NCI-H2029 treated with DMSO at 0.1 percent for 48 hours (cell line): ENCODE data around the gene NISCH.

Experiments used
- DNase-seq: peaks from one replicate; lab custom pipeline; 2025; lab: John Stamatoyannopoulos, UW

The NISCH gene

DNA sequence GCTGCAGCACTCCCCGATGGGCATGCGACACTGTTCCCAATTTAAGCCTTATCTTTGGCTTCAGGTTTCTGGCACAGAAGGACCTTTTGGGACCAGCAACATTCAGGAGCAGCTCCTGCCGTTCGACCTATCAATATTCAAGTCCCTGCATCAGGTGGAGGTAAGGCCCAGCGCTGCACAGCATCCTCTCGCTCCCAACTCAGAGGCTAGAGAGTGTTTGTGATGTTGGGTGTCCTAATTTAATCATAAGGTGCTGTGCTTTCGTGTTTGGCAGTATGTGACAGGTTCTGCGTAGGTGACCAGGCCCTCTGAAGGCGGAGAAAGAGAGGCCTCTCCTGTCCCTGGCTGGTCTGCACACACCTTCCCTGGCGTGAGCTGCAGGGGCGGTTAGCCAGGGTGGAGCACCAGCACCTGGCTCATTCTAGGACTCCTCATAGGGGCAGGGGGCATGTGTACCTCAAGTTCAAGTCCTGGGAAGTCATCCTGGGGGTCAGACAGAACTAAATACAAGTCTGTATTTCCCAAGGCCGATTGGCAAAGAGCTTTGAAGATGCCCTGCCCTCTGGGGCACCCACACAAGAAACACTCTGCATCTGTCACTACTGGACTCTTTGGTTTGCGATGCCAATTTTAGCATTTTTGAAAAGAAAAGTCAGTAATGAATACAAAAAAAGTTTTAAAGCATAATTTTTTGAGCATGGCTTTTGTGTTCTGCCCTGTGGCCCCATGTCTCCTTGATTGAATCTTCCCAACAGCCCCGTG lies 17.0 kb downstream of the NISCH start:
- no peak for DNase-seq

DNA sequence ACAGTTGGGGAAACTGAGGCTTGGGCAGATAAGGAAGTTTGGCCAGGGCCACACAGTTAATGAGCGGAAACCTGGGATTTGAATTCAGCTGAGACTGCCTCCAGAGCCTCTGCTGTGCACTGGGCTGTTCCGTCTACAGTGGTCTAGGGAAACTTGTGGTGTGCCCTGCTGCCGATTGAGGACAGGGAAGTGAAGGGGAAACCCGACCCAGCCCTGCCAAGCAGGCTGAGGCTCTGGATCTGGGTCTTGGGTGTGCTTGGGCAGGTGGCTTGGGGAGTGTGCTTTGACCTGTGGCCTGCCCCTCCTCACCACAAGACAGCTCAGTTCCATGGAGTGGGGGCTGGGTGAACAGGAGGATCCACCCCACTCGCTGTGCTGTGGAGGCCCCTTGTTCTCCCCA lies 17.6 kb downstream of the NISCH start:
- DNase-seq, result no peak

DNA sequence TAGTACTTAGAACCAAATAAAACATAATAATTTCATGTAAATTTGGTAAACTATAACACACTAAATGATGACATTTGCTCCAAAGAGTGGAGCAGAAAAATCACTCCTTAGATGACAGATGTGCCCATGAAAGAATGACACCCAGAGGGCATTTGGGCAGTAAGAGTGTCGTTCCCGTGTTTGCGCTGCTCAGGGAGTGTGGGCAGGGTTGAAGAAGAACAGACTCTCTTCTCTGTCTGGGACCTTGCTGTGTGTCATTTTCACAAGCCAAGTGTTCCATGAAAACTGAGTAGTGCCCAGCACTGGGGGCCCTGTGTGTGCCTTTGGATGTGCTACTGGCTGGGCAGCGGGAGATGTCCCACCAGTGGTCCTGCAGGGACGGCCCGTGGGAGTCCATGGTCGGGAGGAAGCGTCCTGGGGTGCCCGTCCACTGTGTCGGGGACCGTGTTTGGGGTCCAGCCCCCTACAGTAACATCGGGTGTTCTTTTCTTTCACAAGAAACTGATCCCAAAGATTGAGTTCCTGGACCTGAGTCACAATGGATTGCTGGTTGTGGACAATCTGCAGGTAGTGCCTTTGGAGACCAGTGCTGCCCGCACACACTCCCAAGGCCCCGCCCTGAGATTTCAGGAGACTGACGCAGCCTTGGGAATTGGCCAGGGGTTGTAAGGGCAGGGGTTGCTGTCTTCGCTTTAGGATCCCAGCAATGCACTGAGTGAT lies 21.8 kb downstream of the NISCH start:
- DNase-seq, result no peak

- no peak for DNase-seq
These were observed 22.3 kb downstream of the NISCH start for GRCh38 chr3:52477796-52478095.

GRCh38 chr3:52479037-52479876 lies 23.9 kb downstream of the NISCH start:
- DNase-seq, result no peak

DNA sequence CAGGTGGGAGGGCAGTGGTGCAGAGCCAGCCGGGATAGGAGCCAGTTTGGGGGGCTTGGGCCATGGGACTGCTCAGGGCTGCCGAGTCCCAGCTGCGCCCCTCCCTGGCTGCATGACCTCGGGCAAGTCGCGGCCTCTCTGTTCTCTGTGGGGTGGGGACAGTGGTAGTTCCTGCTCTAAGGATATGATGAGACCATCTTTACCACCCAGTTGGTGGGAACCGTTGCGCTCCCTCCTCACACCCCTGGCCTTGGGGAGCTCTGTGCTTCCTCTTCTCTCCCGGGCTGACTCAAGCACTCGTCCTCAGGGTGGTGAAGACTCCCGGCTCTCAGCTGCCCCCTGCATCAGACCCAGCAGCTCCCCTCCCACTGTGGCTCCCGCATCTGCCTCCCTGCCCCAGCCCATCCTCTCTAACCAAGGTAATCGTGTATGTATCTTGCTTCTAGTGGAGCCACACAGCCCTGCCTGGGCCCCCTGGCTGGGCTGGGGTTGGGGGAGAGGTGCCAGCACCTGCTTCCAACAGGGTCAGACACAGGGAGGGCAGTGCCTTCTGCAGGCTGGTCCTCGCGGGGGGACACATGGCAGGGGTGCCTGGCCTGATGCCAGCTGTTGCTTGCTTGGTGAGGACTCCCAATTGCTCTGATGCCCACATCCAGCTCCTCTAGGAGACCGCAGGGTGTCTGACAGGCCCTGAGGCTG lies 24.6 kb downstream of the NISCH start:
- DNase-seq, result no peak

DNA sequence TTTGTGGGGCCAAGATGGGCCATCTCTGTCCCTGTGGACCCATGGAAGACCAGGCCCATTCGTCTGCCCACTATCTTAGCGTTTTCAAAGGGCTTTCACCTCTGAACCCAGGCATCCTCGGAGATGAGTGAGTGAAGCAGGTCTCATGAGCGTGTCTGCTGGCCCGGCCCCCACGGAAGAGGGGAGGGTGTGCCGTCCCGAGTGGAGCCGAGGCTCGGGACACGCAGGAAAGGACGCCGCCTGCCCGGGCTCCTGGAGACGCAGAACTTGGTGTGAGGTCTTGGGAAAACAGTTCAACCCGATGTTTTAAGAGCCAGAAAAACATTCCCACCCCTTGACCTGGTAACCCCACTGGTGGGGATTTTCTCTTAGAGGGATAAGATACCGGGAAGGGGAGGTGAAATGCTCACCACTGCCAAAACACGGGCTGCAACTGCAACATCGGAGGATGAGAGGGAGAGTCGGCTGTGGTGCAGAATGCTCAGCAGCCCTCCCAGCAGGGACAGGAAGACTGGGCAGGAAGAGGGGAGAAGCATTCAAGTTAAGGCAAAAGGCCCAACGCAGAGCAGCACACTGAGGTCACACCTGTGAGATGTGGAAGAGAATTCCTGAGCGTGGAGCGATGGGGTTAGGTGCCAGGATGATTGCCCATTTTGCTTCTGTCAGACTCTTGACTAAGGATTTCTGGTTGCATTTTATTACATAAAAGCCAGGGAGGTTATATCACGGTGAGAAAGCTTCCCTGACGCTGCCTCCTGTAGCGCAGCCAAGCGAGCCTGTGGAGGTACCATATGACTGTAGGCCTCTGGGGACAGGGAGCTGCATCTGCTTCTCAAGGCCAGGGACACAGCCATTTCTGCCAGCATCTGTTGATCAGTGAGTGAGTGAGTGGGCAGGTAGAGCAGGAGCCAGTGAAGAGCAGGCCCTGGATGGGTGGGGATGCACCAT lies 25.6 kb downstream of the NISCH start:
- no peak for DNase-seq

DNA sequence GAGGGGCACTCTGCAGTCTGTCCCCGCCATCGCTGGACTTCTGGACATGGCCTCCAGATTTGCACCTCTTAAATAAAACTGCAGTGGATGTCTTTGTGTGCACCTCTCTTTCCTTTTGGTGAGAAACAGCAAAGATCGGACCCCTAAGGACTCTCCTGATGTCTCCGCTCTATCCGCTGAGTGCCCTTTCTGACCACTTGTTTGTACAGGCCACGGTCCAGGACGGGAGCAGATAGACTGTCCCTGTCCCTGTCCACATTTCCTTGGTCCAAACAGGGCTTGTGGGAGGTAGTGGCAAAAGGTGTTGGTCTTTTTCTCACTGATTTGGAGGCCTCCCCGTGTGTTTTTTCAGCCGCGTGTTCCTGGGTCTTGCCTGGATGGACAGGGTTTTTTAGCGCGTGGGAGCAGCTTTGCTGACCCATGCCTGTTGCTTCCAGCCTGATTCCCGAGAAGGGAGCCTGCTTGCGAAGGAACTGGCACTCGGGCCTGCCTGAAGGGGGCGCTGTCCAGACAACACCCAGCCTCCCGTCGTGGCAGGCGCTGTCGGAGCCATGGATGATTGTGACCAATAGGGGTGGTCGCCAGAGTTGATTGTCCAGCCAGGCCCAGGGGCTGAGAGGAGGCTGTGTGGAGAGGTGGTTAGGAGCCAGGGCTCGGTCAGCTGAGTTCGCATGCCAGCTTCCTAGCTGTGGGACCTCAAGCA lies 26.6 kb downstream of the NISCH start:
- no peak for DNase-seq

- DNase-seq, result no peak
These were observed 27.7 kb downstream of the NISCH start for GRCh38 chr3:52483081-52483480.

DNA sequence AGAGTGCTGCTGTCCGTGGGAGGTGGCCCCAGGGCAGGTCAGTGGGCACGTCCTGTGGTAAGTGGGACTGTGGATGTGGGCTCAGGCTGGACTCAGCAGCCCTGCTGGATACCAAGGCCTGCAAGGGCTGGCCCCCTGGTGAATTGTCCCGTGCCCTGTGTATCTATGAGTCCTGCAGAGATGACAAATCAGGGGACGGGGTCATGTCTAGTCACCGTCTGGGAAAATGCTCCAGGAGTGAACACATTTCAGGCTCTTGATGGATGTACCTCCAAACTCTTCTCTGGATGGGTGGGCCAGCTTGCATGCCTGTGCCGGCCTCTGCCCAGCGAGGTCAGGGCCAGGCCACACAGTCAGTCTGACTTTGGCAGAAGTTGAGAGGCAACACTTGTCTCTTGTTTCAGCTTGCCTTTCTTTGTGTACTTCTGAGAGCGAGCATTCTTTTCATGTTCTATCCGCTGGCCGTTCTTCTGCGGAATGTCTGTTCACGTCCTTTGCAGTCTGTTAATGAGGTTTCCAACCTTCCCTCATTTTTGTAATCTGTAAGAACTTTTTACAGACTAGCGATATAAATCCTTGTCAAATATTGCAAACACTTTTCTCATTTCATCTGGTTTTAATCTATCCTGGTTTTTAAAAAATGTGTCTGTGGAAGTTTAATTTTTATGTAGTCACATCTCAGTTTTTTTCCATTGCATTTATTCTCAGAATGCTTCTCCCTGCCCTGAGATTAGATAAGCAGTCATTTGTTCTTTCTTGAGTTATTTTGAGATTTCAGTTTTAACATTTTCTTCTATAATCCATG lies 28.4 kb downstream of the NISCH start:
- DNase-seq, result no peak

GRCh38 chr3:52484680-52485461 lies 29.5 kb downstream of the NISCH start:
- no peak for DNase-seq

- DNase-seq, result no peak
These were observed 31.8 kb downstream of the NISCH start for GRCh38 chr3:52487050-52487787.

GRCh38 chr3:52487788-52488691 lies 32.6 kb downstream of the NISCH start:
- DNase-seq, result no peak

GRCh38 chr3:52488746-52489145 lies 33.3 kb downstream of the NISCH start:
- DNase-seq, result no peak

- no peak for DNase-seq
These were observed 34.0 kb downstream of the NISCH start for GRCh38 chr3:52489453-52489852.

GRCh38 chr3:52490035-52490938 lies 34.9 kb downstream of the NISCH start:
- DNase-seq, result no peak
